Measurements from ENCODE around the gene PCED1A. TPM values are rescaled to one million over a fixed set of nuclear protein-coding genes. Genes with fewer than 3 reads are reported as not detected.

The PCED1A gene
- total and polyA plus RNA-seq, 8 donors = 10.3 to 166 (median 44.5) TPM

DNA sequence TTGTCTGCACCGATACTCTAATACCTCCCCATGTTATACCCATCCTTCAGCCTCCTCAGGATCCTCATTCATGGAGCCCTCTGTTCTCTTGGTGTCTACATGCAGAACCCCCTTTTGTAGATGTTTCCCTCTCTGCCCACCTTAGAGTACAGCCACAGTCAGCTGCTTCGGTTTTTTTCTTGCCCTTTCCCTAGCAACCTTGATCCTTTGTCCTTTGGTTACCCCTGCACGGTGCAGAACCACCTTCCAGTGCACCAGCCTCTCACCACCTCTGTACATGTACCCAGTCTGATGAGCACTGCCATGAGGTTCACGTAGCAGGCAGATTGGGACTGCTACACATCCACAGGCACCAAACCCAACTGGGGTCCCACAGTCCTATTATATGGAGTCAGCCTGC, 7.3 kb upstream of the PCED1A start:
- intact Hi-C loops (cut with DNase I; ENCODE audit: low total_unique reads) = no loop called here
- Histone ChIP-seq H3K27ac (no peak overlapping the region), H3K36me3 (peaks cover 3 to 15% (median 9%) of the 10 kb centered on the region in 4 donors), H3K4me3 (no peak overlapping the region), H3K9me3 (no peaks in the 10 kb centered on the region), H3K27me3 (no peaks in the 10 kb centered on the region), H3K4me1 (peaks cover 0 to 7% (median 3%) of the 10 kb centered on the region in 4 donors)
- no peak for TF ChIP-seq EP300 (IDR thresholded peaks at IDR 0.05)
- TF ChIP-seq POLR2AphosphoS5 (IDR thresholded peaks at IDR 0.05) = no peak
- 90 to 96% (median 93%) methylated on average over 4 of the region's 4 CpGs for WGBS, 5 donors
- no peak for DNase-seq

DNA sequence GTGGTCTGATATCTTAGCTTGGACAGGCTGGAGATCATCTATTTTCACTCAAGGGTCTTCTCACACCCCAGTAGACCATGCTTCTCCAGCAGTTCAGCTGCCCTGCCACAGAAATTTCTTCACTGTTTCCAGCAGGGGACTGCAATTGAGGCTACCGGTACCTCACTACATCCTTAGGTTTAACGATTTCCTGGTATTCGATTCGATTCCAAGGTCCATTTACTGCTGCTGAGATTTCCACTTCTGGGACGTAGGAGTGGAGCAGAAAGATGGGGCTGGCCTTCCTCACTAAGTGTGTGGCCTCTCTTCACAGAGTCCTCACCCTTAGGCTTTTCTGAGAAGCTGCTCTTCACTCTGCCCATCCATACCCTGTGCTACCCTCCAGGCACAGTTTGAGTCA, 6.2 kb upstream of the PCED1A start:
- no peaks in the 10 kb centered on the region for H3K9me3 ChIP-seq
- H3K36me3 ChIP-seq = peaks cover 3 to 15% (median 9%) of the 10 kb centered on the region in 4 donors
- H3K4me1 ChIP-seq = peaks cover 5 to 8% (median 6%) of the 10 kb centered on the region in 4 donors
- 70 to 91% (median 87%) methylated on average over 5 of the region's 5 CpGs for WGBS, 5 donors
- no peak for DNase-seq
- TF ChIP-seq POLR2A (IDR thresholded peaks at IDR 0.05) = no peak
- TF ChIP-seq, protein P1, sequence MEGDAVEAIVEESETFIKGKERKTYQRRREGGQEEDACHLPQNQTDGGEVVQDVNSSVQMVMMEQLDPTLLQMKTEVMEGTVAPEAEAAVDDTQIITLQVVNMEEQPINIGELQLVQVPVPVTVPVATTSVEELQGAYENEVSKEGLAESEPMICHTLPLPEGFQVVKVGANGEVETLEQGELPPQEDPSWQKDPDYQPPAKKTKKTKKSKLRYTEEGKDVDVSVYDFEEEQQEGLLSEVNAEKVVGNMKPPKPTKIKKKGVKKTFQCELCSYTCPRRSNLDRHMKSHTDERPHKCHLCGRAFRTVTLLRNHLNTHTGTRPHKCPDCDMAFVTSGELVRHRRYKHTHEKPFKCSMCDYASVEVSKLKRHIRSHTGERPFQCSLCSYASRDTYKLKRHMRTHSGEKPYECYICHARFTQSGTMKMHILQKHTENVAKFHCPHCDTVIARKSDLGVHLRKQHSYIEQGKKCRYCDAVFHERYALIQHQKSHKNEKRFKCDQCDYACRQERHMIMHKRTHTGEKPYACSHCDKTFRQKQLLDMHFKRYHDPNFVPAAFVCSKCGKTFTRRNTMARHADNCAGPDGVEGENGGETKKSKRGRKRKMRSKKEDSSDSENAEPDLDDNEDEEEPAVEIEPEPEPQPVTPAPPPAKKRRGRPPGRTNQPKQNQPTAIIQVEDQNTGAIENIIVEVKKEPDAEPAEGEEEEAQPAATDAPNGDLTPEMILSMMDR (IDR thresholded peaks at IDR 0.05) = no peak
- TF ChIP-seq POLR2AphosphoS5 (IDR thresholded peaks at IDR 0.05) = no peak
- no peak for TF ChIP-seq EP300 (IDR thresholded peaks at IDR 0.05)
- H3K27ac ChIP-seq = no peak overlapping the region
- H3K4me3 ChIP-seq = no peak overlapping the region
- intact Hi-C loops (cut with DNase I; ENCODE audit: low total_unique reads) = no loop called here
- no peaks in the 10 kb centered on the region for H3K27me3 ChIP-seq

DNA sequence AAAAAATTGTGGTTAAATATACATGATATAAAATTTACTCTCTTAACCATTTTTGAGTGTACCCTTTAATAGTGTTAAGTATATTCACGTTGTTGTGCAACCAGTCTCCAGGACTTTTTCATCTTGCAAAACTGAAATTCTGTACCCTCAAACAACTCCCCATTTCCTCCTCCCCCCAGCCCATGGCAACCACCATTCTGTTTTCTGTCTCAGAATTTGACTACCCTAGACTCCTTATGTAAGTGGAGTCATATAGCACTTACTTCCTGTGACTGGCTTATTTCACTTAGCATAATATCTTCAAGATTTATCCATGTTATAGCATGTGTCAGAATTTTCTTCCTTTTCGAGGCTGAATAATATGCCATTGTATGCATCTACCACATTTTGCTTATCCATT, 5.2 kb upstream of the PCED1A start:
- DNase-seq = no peak
- no peak for TF ChIP-seq POLR2AphosphoS5 (IDR thresholded peaks at IDR 0.05)
- TF ChIP-seq, protein P1 (IDR thresholded peaks at IDR 0.05) = no peak
- TF ChIP-seq EP300 (IDR thresholded peaks at IDR 0.05) = no peak
- TF ChIP-seq POLR2A (IDR thresholded peaks at IDR 0.05) = no peak
- Histone ChIP-seq H3K9me3 (no peaks in the 10 kb centered on the region), H3K4me3 (no peak overlapping the region), H3K4me1 (peaks cover 10 to 15% (median 14%) of the 10 kb centered on the region in 4 donors), H3K27me3 (no peaks in the 10 kb centered on the region), H3K36me3 (peaks cover 3 to 15% (median 9%) of the 10 kb centered on the region in 4 donors), H3K27ac (no peak overlapping the region)
- WGBS, 5 donors = 70 to 88% (median 85%) methylated on average over 2 of the region's 2 CpGs
- intact Hi-C loops (cut with DNase I; ENCODE audit: low total_unique reads) = no loop called here

DNA sequence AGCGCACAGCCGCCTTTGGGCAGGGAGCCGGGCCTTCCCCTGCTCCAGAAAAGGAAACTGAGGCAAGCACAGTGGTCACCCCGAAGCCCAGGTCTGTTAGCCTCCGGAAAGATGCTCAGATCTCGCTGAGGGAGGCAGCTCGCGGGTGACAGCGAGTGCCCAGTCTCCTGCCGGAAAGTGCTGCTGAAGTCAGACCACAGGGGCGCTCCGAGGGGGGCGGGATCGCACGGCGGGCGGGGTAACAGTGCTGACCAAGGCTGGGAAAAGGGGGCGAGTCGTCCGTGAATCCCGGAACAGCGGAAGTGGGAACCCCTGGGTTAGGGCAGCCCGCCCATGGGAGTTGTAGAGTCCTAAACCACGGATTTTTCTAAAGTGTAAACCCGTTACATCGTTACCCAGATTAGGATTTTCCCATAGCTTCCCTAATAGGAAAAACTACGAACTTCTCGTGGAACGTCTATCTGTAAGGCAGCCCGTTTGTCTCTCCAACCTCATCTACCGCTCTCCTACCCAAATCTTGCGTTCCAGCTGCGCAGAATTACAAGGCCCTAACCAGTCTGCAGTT, 594 bp upstream of the PCED1A start:
- 5 to 8% (median 5%) methylated on average over 24 to 33 of the region's 33 CpGs for WGBS, 5 donors
- intact Hi-C loops (cut with DNase I; ENCODE audit: low total_unique reads) = no loop called here
- TF ChIP-seq EP300 (IDR thresholded peaks at IDR 0.05) (no peak), POLR2AphosphoS5 (IDR thresholded peaks at IDR 0.05) (peak in 1 of 3 donors; percentile 7)
- Histone ChIP-seq H3K27me3 (no peaks in the 10 kb centered on the region), H3K36me3 (peaks cover 0 to 26% (median 24%) of the 10 kb centered on the region in 4 donors), H3K4me1 (peaks cover 21 to 30% (median 28%) of the 10 kb centered on the region in 4 donors), H3K9me3 (no peaks in the 10 kb centered on the region), H3K4me3 (peak overlapping the region; percentile 77 to 97 (median 88)), H3K27ac (peak overlapping the region; percentile 87 to 95 (median 93))
- DNase-seq = peak; percentile 35 to 86

DNA sequence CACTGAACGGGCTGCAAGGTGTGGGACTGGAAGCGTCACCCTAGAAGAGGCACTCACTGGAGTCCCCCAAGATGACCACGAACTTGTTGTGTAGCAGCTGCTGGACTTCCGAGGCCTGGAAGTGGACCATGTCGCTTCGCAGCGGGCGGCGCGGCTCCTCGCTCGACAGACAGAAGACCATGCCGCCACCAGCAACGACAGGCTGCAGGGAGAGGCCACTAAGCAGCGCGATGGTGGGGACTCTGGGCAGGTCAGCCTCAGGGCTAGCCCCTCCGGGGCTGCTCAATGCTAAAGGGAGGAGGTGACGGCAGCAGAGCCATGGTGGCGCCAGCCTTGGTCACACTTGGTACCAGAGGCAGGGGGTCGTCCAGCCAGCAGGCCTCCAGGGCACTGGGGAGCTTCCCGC, 720 bp downstream of the PCED1A start:
- H3K27ac ChIP-seq = peak overlapping the region; percentile 87 to 95 (median 93)
- no peaks in the 10 kb centered on the region for H3K27me3 ChIP-seq
- no peaks in the 10 kb centered on the region for H3K9me3 ChIP-seq
- no peak for DNase-seq
- H3K4me1 ChIP-seq = peaks cover 21 to 30% (median 28%) of the 10 kb centered on the region in 4 donors
- no peak for TF ChIP-seq POLR2AphosphoS5 (IDR thresholded peaks at IDR 0.05)
- TF ChIP-seq, protein P1 (IDR thresholded peaks at IDR 0.05) = no peak
- intact Hi-C loops (cut with DNase I; ENCODE audit: low total_unique reads) = no loop called here
- H3K36me3 ChIP-seq = peaks cover 0 to 39% (median 34%) of the 10 kb centered on the region in 4 donors
- peak overlapping the region; percentile 77 to 97 (median 88) for H3K4me3 ChIP-seq
- 83 to 90% (median 85%) methylated on average over 16 to 21 of the region's 21 CpGs for WGBS, 5 donors

Measured in stomach (tissue), 9 donors.